Smooth muscle cell (in vitro differentiated cells): ENCODE data around the gene SHC4. TPM values are rescaled to one million over a fixed set of nuclear protein-coding genes. Genes with fewer than 3 reads are reported as not detected.

Source experiments
- DNase-seq: peaks from one replicate; lab custom pipeline; 2025; ENCODE audit not compliant: unreplicated experiment; lab: John Stamatoyannopoulos, UW
- H2AFZ ChIP-seq: fragments of 200-600 bp; sonication (generic); 2 replicates; pipeline ENCODE4 v1.6.0; 2016; ENCODE audit warnings: antibody characterized with exemption, low read depth, mild to moderate bottlenecking
- H3F3A ChIP-seq: fragments of 200-600 bp; sonication (generic); 2 replicates; pipeline ENCODE4 v1.6.0; 2017; ENCODE audit warnings: antibody characterized with exemption, low read depth
- H3K27ac ChIP-seq: fragments of 200-600 bp; sonication (generic); 2 replicates; pipeline ENCODE4 v1.5.1; 2016; ENCODE audit warnings: low read depth, mild to moderate bottlenecking
- H3K27me3 ChIP-seq: fragments of 200-600 bp; sonication (generic); 2 replicates; pipeline ENCODE4 v1.6.1; 2016; ENCODE audit warnings: low read depth, mild to moderate bottlenecking
- H3K36me3 ChIP-seq: fragments of 200-600 bp; sonication (generic); 2 replicates; pipeline ENCODE4 v1.5.1; 2016; ENCODE audit warnings: low read depth
- H3K4me1 ChIP-seq: fragments of 200-600 bp; sonication (generic); 2 replicates; pipeline ENCODE4 v1.5.1; 2016; ENCODE audit warnings: low read depth
- H3K4me2 ChIP-seq: fragments of 200-600 bp; sonication (generic); 2 replicates; pipeline ENCODE4 v1.6.0; 2016; ENCODE audit warnings: mild to moderate bottlenecking
- H3K4me3 ChIP-seq: fragments of 200-600 bp; sonication (generic); 2 replicates; pipeline ENCODE4 v1.5.1; 2016; ENCODE audit warnings: mild to moderate bottlenecking
- H3K79me2 ChIP-seq: fragments of 200-600 bp; sonication (generic); 2 replicates; pipeline ENCODE4 v1.6.0; 2016; ENCODE audit warnings: low read depth, mild to moderate bottlenecking
- H3K9ac ChIP-seq: fragments of 200-600 bp; sonication (generic); 2 replicates; pipeline ENCODE4 v1.6.0; 2016; ENCODE audit warnings: low read depth
- H3K9me3 ChIP-seq: fragments of 200-600 bp; sonication (generic); replicated peaks from 2 replicates; pipeline ENCODE4 v1.5.1; 2016; ENCODE audit warnings: low read depth
- H4K20me1 ChIP-seq: fragments of 200-600 bp; sonication (generic); 2 replicates; pipeline ENCODE4 v1.6.0; 2016; ENCODE audit warnings: low read depth
- WGBS: methylation state at CpG from one replicate; pipeline ENCODE4 v1.1.7; 2016; ENCODE audit warnings: low lambda C conversion rate; 5-methylcytosine and 5-hydroxymethylcytosine counted together
- polyA plus RNA-seq: library from polyadenylated mRNA; unstranded; fragments of >200 nt; fragmentation: Nextera tagmentation; extraction: Ambion mirVana; gene quantifications from 2 replicates; pipeline ENCODE4 v1.2.1, GENCODE V29; 2016
- total RNA-seq: library from RNA; depleted of rRNA; stranded (reverse); fragments of >200 nt; gene quantifications from 2 replicates; pipeline ENCODE4 v1.2.3, GENCODE V29; 2014
- TF ChIP-seq, protein P1 (sequence below): fragments of 200-600 bp; sonication (generic); IDR thresholded peaks from 2 replicates; pipeline ENCODE4 v1.5.1; 2017; ENCODE audit warnings: borderline replicate concordance, mild to moderate bottlenecking, antibody characterized with exemption; ENCODE audit not compliant: insufficient read depth, poor library complexity, severe bottlenecking

The SHC4 gene
- total and polyA plus RNA-seq, 2 experiments from 2014 or later: 0.39 to 1.2 TPM

- TF ChIP-seq, protein P1, sequence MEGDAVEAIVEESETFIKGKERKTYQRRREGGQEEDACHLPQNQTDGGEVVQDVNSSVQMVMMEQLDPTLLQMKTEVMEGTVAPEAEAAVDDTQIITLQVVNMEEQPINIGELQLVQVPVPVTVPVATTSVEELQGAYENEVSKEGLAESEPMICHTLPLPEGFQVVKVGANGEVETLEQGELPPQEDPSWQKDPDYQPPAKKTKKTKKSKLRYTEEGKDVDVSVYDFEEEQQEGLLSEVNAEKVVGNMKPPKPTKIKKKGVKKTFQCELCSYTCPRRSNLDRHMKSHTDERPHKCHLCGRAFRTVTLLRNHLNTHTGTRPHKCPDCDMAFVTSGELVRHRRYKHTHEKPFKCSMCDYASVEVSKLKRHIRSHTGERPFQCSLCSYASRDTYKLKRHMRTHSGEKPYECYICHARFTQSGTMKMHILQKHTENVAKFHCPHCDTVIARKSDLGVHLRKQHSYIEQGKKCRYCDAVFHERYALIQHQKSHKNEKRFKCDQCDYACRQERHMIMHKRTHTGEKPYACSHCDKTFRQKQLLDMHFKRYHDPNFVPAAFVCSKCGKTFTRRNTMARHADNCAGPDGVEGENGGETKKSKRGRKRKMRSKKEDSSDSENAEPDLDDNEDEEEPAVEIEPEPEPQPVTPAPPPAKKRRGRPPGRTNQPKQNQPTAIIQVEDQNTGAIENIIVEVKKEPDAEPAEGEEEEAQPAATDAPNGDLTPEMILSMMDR: no peak
- Histone ChIP-seq H3K27ac (no peak overlapping the region), H3K79me2 (no peaks in the 10 kb centered on the region), H3K9ac (no peak overlapping the region), H3K4me1 (no peaks in the 10 kb centered on the region), H3K36me3 (no peaks in the 10 kb centered on the region), H3K27me3 (peaks cover 9% of the 10 kb centered on the region), H3K4me2 (no peak overlapping the region), H4K20me1 (no peaks in the 10 kb centered on the region), H3K9me3 (no peaks in the 10 kb centered on the region), H3F3A (no peaks in the 10 kb centered on the region), H3K4me3 (no peak overlapping the region), H2AFZ (no peak overlapping the region)
- 47% methylated on average over 2 of the region's 2 CpGs for WGBS
- no peak for DNase-seq
Observed at GRCh38 chr15:48966595-48967301, 3.0 kb upstream of the SHC4 start.

DNA sequence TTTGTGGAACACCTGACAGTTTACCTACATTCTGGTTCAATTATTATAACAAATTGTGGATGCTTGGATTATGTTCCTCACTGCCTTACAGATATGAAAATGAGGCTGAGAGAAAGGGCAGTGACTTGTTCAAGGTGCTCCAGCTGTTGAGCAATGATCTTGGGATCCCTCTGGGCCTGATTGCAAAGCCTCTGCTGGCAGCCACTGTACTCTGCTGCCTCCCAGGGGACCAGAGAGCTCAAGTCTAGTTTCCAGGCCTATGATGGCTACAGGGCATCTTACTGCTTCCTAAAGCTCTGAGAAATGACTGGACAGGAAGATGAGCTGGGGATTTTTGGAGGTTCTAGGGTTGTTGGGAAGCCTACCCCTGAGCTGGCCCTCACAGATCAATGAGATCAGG lies 2.3 kb upstream of the SHC4 start:
- Histone ChIP-seq H3K9me3 (no peaks in the 10 kb centered on the region), H3K9ac (no peak overlapping the region), H4K20me1 (no peaks in the 10 kb centered on the region), H3K4me2 (no peak overlapping the region), H3K79me2 (no peaks in the 10 kb centered on the region), H3K4me3 (no peak overlapping the region), H3K27ac (no peak overlapping the region), H3F3A (no peaks in the 10 kb centered on the region), H3K36me3 (no peaks in the 10 kb centered on the region), H2AFZ (no peak overlapping the region), H3K4me1 (no peaks in the 10 kb centered on the region), H3K27me3 (peaks cover 9% of the 10 kb centered on the region)
- TF ChIP-seq, protein P1: peak; percentile 5
- DNase-seq: no peak

DNA sequence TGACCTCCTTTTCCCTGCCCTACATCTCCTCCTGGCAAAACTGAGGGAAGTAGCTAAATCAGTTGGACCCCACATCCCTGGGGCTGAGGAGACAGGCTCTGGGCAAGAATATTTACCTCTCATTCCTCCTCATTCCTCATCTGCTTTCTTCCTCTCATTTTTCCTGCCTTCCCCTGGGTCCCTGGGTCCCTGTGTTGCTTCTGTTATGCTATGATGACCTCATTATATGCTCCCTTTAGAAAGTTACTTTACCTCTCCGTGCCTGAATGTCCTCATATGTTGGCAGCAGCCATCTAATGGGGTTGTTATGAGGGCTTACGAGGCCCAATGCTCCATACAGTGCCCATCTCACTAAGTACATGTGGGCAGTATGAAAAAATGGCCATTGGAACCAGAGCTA lies 1.2 kb upstream of the SHC4 start:
- no peaks in the 10 kb centered on the region for H3K36me3 ChIP-seq
- no peak for DNase-seq
- H4K20me1 ChIP-seq: no peaks in the 10 kb centered on the region
- no peak overlapping the region for H2AFZ ChIP-seq
- H3K27ac ChIP-seq: no peak overlapping the region
- H3K9ac ChIP-seq: no peak overlapping the region
- H3K4me2 ChIP-seq: no peak overlapping the region
- no peaks in the 10 kb centered on the region for H3K4me1 ChIP-seq
- peaks cover 11% of the 10 kb centered on the region for H3K27me3 ChIP-seq
- no peak overlapping the region for H3K4me3 ChIP-seq
- no peaks in the 10 kb centered on the region for H3K9me3 ChIP-seq
- TF ChIP-seq, protein P1: no peak
- H3K79me2 ChIP-seq: no peaks in the 10 kb centered on the region
- WGBS: 92% methylated on average over 2 of the region's 2 CpGs
- H3F3A ChIP-seq: no peaks in the 10 kb centered on the region
